ENCODE measurements around the gene CFAP100.

Gene CFAP100

DNA sequence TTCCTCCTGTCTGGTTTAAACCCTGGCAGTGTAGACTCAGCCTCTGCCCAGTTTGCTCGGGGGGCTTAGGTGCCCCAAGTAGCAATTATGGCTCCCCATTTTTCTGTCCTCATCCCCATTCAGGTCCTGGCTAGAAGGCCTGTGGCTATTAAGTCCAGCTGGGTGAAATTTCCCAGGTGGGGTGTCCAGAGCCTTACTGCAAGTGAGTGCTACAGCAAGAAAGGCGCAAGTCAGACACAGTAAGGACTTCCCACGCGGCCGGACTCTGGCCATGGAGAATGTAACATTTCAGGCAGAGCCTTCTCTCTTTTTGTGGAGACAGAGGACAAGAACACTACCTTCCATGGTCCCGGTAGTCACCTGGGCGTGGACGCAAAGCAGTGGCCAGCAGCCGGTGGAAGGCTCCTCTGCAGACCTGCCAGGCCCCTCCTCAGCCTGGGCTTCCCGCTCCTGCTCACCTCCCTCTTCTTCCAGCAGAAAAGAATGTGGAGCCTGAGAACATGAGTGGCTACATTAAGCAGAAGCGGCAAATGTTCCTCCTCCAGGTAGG is 23.3 kb downstream of the CFAP100 start:
- Histone ChIP-seq H4K20me1 (ENCODE audit: insufficient read depth, low read length) (no peaks in the 10 kb centered on the region), H3K27ac (ENCODE audit: low read length) (no peak overlapping the region), H2AFZ (ENCODE audit: low read length) (no peak overlapping the region), H3K9me2 (replicated peaks; ENCODE audit: insufficient read depth, low read length) (no peaks in the 10 kb centered on the region), H3K4me2 (ENCODE audit: low read depth, low read length) (no peak overlapping the region), H3K36me3 (replicated peaks; ENCODE audit: insufficient read depth, low read length) (no peaks in the 10 kb centered on the region), H3K4me1 (ENCODE audit: low read length) (0 out of 2 replicates have a peak, but pooled peaks cover 3% of the 10 kb centered on the region), H3K79me2 (ENCODE audit: low read length) (no peaks in the 10 kb centered on the region), H3F3A (ENCODE audit: insufficient read depth, low read length) (no peaks in the 10 kb centered on the region), H3K4me3 (ENCODE audit: low read length) (no peak overlapping the region), H3K27me3 (replicated peaks; ENCODE audit: insufficient read depth, low read length) (no peaks in the 10 kb centered on the region), H3K9me3 (replicated peaks; ENCODE audit: insufficient read depth, low read length) (no peaks in the 10 kb centered on the region), H3K9ac (ENCODE audit: low read length) (no peak overlapping the region)
- no peak for DNase-seq
- TF ChIP-seq, protein P1, sequence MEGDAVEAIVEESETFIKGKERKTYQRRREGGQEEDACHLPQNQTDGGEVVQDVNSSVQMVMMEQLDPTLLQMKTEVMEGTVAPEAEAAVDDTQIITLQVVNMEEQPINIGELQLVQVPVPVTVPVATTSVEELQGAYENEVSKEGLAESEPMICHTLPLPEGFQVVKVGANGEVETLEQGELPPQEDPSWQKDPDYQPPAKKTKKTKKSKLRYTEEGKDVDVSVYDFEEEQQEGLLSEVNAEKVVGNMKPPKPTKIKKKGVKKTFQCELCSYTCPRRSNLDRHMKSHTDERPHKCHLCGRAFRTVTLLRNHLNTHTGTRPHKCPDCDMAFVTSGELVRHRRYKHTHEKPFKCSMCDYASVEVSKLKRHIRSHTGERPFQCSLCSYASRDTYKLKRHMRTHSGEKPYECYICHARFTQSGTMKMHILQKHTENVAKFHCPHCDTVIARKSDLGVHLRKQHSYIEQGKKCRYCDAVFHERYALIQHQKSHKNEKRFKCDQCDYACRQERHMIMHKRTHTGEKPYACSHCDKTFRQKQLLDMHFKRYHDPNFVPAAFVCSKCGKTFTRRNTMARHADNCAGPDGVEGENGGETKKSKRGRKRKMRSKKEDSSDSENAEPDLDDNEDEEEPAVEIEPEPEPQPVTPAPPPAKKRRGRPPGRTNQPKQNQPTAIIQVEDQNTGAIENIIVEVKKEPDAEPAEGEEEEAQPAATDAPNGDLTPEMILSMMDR (IDR thresholded peaks at IDR 0.05; ENCODE audit: low read length), result no peak
- TF ChIP-seq EZH2 (optimal IDR thresholded peaks at IDR 0.05; ENCODE audit: low read depth, low read length) (no peak), EZH2phosphoT487 (IDR thresholded peaks at IDR 0.05; ENCODE audit: low read length) (no peak)

DNA sequence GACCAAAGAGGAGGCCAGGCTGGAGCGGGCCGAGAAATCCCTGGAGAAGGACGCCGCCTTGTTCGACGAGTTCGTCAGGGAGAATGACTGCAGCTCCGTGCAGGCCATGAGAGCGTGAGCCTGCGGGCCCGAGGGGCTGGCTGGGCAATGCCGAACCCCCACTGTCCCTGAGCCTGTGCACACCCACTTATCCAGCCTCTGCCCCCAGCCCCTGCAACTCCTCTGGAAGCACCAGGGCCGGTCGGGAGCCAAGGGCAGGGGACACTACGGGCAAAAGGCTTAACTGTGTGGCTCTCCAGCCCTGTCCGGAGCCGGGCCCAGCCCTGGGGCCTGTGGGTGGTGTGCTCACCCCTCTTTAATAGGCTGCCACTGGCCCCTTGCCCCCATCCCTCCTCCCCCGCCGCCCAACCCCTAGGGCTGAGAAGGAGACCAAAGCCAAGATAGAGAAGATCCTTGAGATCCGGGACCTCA is 24.0 kb downstream of the CFAP100 start:
- no peaks in the 10 kb centered on the region for H3F3A ChIP-seq (ENCODE audit: insufficient read depth, low read length)
- H3K4me1 ChIP-seq (ENCODE audit: low read length), result 0 out of 2 replicates have a peak, but pooled peaks cover 3% of the 10 kb centered on the region
- H3K27me3 ChIP-seq (replicated peaks; ENCODE audit: insufficient read depth, low read length), result no peaks in the 10 kb centered on the region
- H2AFZ ChIP-seq (ENCODE audit: low read length), result no peak overlapping the region
- no peaks in the 10 kb centered on the region for H3K9me2 ChIP-seq (replicated peaks; ENCODE audit: insufficient read depth, low read length)
- no peak overlapping the region for H3K4me3 ChIP-seq (ENCODE audit: low read length)
- no peak for DNase-seq
- H3K9ac ChIP-seq (ENCODE audit: low read length), result no peak overlapping the region
- no peaks in the 10 kb centered on the region for H3K79me2 ChIP-seq (ENCODE audit: low read length)
- no peaks in the 10 kb centered on the region for H4K20me1 ChIP-seq (ENCODE audit: insufficient read depth, low read length)
- no peak overlapping the region for H3K4me2 ChIP-seq (ENCODE audit: low read depth, low read length)
- no peak overlapping the region for H3K27ac ChIP-seq (ENCODE audit: low read length)
- no peaks in the 10 kb centered on the region for H3K36me3 ChIP-seq (replicated peaks; ENCODE audit: insufficient read depth, low read length)
- no peaks in the 10 kb centered on the region for H3K9me3 ChIP-seq (replicated peaks; ENCODE audit: insufficient read depth, low read length)
- TF ChIP-seq EZH2phosphoT487 (IDR thresholded peaks at IDR 0.05; ENCODE audit: low read length) (no peak), EZH2 (optimal IDR thresholded peaks at IDR 0.05; ENCODE audit: low read depth, low read length) (no peak)
- TF ChIP-seq, protein P1 (IDR thresholded peaks at IDR 0.05; ENCODE audit: low read length), result no peak

DNA sequence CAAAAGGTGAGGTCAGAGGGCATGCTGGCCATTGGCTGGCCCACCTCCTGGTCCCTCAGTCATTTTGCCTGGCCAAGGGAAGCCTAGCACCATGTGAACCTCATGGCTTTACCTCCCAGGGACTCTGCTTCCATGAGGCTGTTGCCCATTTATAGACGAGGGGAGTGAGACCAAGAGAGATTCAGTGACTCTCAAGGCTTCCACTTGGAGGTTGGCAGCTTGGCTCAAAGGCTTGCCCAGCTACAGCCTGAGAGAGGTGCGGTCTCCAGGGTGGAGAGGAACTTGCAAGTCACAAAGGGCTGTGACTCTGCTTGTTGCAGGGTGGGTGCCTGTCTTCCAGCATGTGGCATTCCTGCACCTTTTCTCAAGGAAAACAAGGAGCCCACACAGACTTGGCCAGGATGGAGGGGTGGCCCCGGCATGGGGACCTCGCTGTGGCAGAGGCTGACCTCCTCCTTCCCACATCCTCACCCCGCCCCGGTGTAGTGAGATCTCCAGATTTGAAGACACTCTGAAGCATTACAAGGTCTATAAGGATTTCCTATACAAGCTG is 24.5 kb downstream of the CFAP100 start:
- Histone ChIP-seq H2AFZ (ENCODE audit: low read length) (no peak overlapping the region), H3K9ac (ENCODE audit: low read length) (no peak overlapping the region), H3K9me3 (replicated peaks; ENCODE audit: insufficient read depth, low read length) (no peaks in the 10 kb centered on the region), H3K9me2 (replicated peaks; ENCODE audit: insufficient read depth, low read length) (no peaks in the 10 kb centered on the region), H3K27me3 (replicated peaks; ENCODE audit: insufficient read depth, low read length) (no peaks in the 10 kb centered on the region), H3K4me2 (ENCODE audit: low read depth, low read length) (no peak overlapping the region), H4K20me1 (ENCODE audit: insufficient read depth, low read length) (no peaks in the 10 kb centered on the region), H3K36me3 (replicated peaks; ENCODE audit: insufficient read depth, low read length) (no peaks in the 10 kb centered on the region), H3K79me2 (ENCODE audit: low read length) (no peaks in the 10 kb centered on the region), H3K4me1 (ENCODE audit: low read length) (0 out of 2 replicates have a peak, but pooled peaks cover 3% of the 10 kb centered on the region), H3F3A (ENCODE audit: insufficient read depth, low read length) (no peaks in the 10 kb centered on the region), H3K4me3 (ENCODE audit: low read length) (no peak overlapping the region), H3K27ac (ENCODE audit: low read length) (no peak overlapping the region)
- no peak for DNase-seq
- TF ChIP-seq, protein P1 (IDR thresholded peaks at IDR 0.05; ENCODE audit: low read length), result no peak
- no peak for TF ChIP-seq EZH2phosphoT487 (IDR thresholded peaks at IDR 0.05; ENCODE audit: low read length)
- TF ChIP-seq EZH2 (optimal IDR thresholded peaks at IDR 0.05; ENCODE audit: low read depth, low read length), result no peak

Measured in MM.1S (cell line).